Mucosa of stomach (tissue), 1 donor: ENCODE measurements around the gene SLC32A1.

ENCODE experiments used
- H3K27me3 ChIP-seq: one replicate; pipeline ENCODE4 v1.7.0; 2013; ENCODE audit warnings: mild to moderate bottlenecking, low read length; ENCODE audit not compliant: control insufficient read depth, insufficient read depth
- H3K36me3 ChIP-seq: one replicate; pipeline ENCODE4 v1.7.0; 2013; ENCODE audit warnings: low read length; ENCODE audit not compliant: control insufficient read depth, insufficient read depth
- H3K4me1 ChIP-seq: one replicate; pipeline ENCODE4 v1.7.0; 2013; ENCODE audit warnings: mild to moderate bottlenecking, low read length; ENCODE audit not compliant: control insufficient read depth, insufficient read depth
- H3K4me3 ChIP-seq: one replicate; pipeline ENCODE4 v1.7.0; 2013; ENCODE audit warnings: low read length
- H3K9ac ChIP-seq: one replicate; pipeline ENCODE4 v1.7.0; 2013; ENCODE audit warnings: mild to moderate bottlenecking, low read length, moderate library complexity
- H3K9me3 ChIP-seq: one replicate; pipeline ENCODE4 v1.7.0; 2013; ENCODE audit warnings: mild to moderate bottlenecking, low read length, moderate library complexity; ENCODE audit not compliant: control insufficient read depth
- donor health status: Pancreatic carcinoma.

SLC32A1 gene

GRCh38 chr20:38727607-38728190, 3.4 kb downstream of the SLC32A1 start:
- Histone ChIP-seq H3K4me3 (no peak overlapping the region), H3K9me3 (no peaks in the 10 kb centered on the region), H3K36me3 (no peaks in the 10 kb centered on the region), H3K9ac (no peak overlapping the region), H3K4me1 (peaks cover 20% of the 10 kb centered on the region), H3K27me3 (peaks cover 98% of the 10 kb centered on the region)

DNA sequence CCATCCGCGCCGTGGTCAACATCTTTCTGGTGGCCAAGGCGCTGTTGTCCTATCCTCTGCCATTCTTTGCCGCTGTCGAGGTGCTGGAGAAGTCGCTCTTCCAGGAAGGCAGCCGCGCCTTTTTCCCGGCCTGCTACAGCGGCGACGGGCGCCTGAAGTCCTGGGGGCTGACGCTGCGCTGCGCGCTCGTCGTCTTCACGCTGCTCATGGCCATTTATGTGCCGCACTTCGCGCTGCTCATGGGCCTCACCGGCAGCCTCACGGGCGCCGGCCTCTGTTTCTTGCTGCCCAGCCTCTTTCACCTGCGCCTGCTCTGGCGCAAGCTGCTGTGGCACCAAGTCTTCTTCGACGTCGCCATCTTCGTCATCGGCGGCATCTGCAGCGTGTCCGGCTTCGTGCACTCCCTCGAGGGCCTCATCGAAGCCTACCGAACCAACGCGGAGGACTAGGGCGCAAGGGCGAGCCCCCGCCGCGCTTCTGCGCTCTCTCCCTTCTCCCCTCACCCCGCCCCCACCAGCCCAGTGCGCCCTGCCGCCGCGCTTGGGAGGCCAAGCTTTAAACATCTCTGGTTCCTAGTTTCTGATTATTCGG, 4.0 kb downstream of the SLC32A1 start:
- H3K36me3 ChIP-seq: no peaks in the 10 kb centered on the region
- H3K9ac ChIP-seq: no peak overlapping the region
- H3K9me3 ChIP-seq: no peaks in the 10 kb centered on the region
- H3K4me3 ChIP-seq: no peak overlapping the region
- peaks cover 20% of the 10 kb centered on the region for H3K4me1 ChIP-seq
- peaks cover 98% of the 10 kb centered on the region for H3K27me3 ChIP-seq

GRCh38 chr20:38728911-38729642, 4.8 kb downstream of the SLC32A1 start:
- Histone ChIP-seq H3K27me3 (peaks cover 98% of the 10 kb centered on the region), H3K36me3 (no peaks in the 10 kb centered on the region), H3K4me1 (peaks cover 20% of the 10 kb centered on the region), H3K4me3 (no peak overlapping the region), H3K9ac (no peak overlapping the region), H3K9me3 (no peaks in the 10 kb centered on the region)

- Histone ChIP-seq H3K4me1 (peaks cover 20% of the 10 kb centered on the region), H3K27me3 (peaks cover 94% of the 10 kb centered on the region), H3K9ac (no peak overlapping the region), H3K4me3 (no peak overlapping the region), H3K9me3 (no peaks in the 10 kb centered on the region), H3K36me3 (no peaks in the 10 kb centered on the region)
Observed at GRCh38 chr20:38729767-38730166, 5.5 kb downstream of the SLC32A1 start.

GRCh38 chr20:38730167-38730988, 6.1 kb downstream of the SLC32A1 start:
- H3K4me3 ChIP-seq: no peak overlapping the region
- no peaks in the 10 kb centered on the region for H3K36me3 ChIP-seq
- H3K9ac ChIP-seq: no peak overlapping the region
- peaks cover 20% of the 10 kb centered on the region for H3K4me1 ChIP-seq
- no peaks in the 10 kb centered on the region for H3K9me3 ChIP-seq
- H3K27me3 ChIP-seq: peaks cover 93% of the 10 kb centered on the region

- peaks cover 20% of the 10 kb centered on the region for H3K4me1 ChIP-seq
- no peaks in the 10 kb centered on the region for H3K36me3 ChIP-seq
- H3K9me3 ChIP-seq: no peaks in the 10 kb centered on the region
- no peak overlapping the region for H3K9ac ChIP-seq
- H3K27me3 ChIP-seq: peaks cover 86% of the 10 kb centered on the region
- peak overlapping the region; percentile 7 for H3K4me3 ChIP-seq
Observed at GRCh38 chr20:38730989-38731737, 6.9 kb downstream of the SLC32A1 start.

DNA sequence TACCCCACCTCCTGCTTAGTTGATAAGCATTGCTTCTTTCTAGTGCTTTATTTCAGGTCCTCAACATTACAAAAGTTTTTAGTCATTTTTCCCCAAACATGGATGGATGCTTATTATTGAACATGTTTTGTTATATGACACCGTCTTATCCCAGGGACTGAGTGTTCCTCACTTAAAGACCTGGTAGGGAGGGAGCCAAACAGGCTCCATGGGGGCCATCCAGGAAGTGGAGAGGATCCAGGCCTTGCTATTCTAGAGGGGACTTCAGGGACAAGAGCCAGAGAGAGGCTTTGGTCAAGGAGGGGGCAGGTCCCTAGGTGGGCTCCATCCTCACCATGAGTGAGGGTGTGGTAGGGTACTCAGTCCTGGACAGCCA, 7.4 kb downstream of the SLC32A1 start:
- Histone ChIP-seq H3K27me3 (peaks cover 80% of the 10 kb centered on the region), H3K9ac (no peak overlapping the region), H3K36me3 (no peaks in the 10 kb centered on the region), H3K4me1 (peaks cover 20% of the 10 kb centered on the region), H3K4me3 (no peak overlapping the region), H3K9me3 (no peaks in the 10 kb centered on the region)

DNA sequence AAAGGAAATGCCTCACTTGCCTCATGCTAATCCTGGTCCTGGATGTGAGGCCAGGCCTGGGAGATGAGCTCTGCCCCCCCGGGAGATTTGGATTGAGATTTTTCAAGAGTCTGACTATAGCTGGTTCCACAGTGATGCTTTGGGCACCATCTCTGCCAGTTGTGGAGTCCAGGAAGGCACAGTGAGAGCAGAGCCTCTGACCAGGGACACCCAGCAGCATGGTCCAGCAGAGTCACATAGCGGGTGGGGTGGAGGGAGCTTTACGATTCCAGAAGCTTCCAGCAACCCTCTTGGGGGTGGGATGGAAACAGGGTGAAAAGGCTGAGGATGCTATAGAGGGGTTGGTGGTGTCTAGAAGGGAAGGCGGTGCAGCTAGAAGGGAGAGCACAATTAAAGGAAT, 8.7 kb downstream of the SLC32A1 start:
- H3K4me3 ChIP-seq: no peak overlapping the region
- peaks cover 16% of the 10 kb centered on the region for H3K4me1 ChIP-seq
- no peak overlapping the region for H3K9ac ChIP-seq
- no peaks in the 10 kb centered on the region for H3K36me3 ChIP-seq
- peaks cover 68% of the 10 kb centered on the region for H3K27me3 ChIP-seq
- H3K9me3 ChIP-seq: no peaks in the 10 kb centered on the region

DNA sequence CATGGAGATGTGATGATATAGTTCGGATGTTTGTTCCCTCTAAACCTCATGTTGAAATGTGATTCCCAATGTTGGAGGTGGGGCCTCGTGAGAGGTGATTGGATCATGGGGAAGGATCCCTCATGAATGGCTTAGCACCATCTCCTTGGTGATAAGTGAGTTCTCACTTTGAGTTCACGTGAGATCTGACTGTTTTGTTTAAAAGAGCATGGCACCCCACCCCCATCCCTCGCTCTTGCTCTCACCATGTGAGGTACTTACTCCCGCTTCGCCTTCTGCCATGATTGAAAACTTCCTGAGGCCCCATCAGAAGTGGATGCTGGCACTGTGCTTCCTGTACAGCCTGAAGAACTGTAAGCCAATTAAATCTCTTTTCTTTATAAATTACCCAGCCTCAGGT, 10.9 kb downstream of the SLC32A1 start:
- H3K4me3 ChIP-seq: no peak overlapping the region
- peaks cover 49% of the 10 kb centered on the region for H3K27me3 ChIP-seq
- no peaks in the 10 kb centered on the region for H3K36me3 ChIP-seq
- peaks cover 9% of the 10 kb centered on the region for H3K4me1 ChIP-seq
- no peak overlapping the region for H3K9ac ChIP-seq
- H3K9me3 ChIP-seq: no peaks in the 10 kb centered on the region

- no peaks in the 10 kb centered on the region for H3K4me1 ChIP-seq
- H3K27me3 ChIP-seq: peaks cover 23% of the 10 kb centered on the region
- no peak overlapping the region for H3K4me3 ChIP-seq
- H3K9me3 ChIP-seq: no peaks in the 10 kb centered on the region
- H3K36me3 ChIP-seq: no peaks in the 10 kb centered on the region
- H3K9ac ChIP-seq: no peak overlapping the region
Observed at GRCh38 chr20:38737887-38738286, 13.6 kb downstream of the SLC32A1 start.

DNA sequence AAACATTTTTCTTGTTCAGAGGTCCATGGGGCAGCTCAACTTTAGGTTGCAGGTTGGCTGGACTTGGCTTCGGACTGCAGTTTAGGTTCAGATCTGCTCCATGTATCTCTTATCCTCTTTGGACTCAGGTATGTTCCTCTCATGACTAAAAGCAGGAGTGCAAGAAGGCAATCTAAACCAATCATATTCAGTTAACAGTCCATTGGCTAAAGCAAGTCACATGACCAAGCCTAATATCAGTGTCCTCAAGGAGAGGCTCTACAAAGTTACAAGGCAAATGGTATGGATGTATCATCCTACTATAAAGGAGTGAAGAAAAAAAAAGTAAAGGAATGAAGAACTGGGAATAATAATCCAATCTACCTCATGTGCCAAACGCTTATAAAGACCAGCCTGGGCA, 21.5 kb downstream of the SLC32A1 start:
- H3K36me3 ChIP-seq: no peaks in the 10 kb centered on the region
- H3K9me3 ChIP-seq: no peaks in the 10 kb centered on the region
- no peaks in the 10 kb centered on the region for H3K27me3 ChIP-seq
- H3K4me1 ChIP-seq: peaks cover 15% of the 10 kb centered on the region
- H3K4me3 ChIP-seq: no peak overlapping the region
- H3K9ac ChIP-seq: no peak overlapping the region
